Immature natural killer cell (primary cell): ENCODE results near the gene CIDEB. TPM values are rescaled to one million over a fixed set of nuclear protein-coding genes. Genes with fewer than 3 reads are reported as not detected.

Source experiments
- DNase-seq, 3 donors: peaks; one replicate each; pipeline ENCODE4 v3.0.0; 2022; ENCODE audit warnings: mixed read lengths in 1 of 3
- H3K27ac Mint-ChIP-seq, 6 donors: one replicate each; pipeline ENCODE4 v1.8.0; 2020; ENCODE audit warnings: mixed read lengths in 6 of 6, mild to moderate bottlenecking in 5 of 6, inconsistent platforms in 4 of 6, moderate library complexity in 3 of 6
- H3K27me3 Mint-ChIP-seq, 3 donors: one replicate each; pipeline ENCODE4 v1.8.0; 2020 to 2021; ENCODE audit warnings: low read depth in 3 of 3, mild to moderate bottlenecking in 3 of 3, mixed read lengths in 3 of 3, moderate library complexity in 3 of 3, inconsistent platforms in 1 of 3
- H3K36me3 Mint-ChIP-seq, 3 donors: one replicate each; pipeline ENCODE4 v1.8.0; 2020; ENCODE audit warnings: mixed read lengths in 3 of 3, inconsistent platforms in 2 of 3, mild to moderate bottlenecking in 2 of 3
- H3K4me1 Mint-ChIP-seq, 2 donors: one replicate each; pipeline ENCODE4 v1.8.0; 2020; ENCODE audit warnings: inconsistent platforms in 2 of 2, mild to moderate bottlenecking in 2 of 2, mixed read lengths in 2 of 2, moderate library complexity in 1 of 2
- H3K4me3 Mint-ChIP-seq, 5 donors: one replicate each; pipeline ENCODE4 v1.8.0; 2020; ENCODE audit warnings: mild to moderate bottlenecking in 5 of 5, mixed read lengths in 5 of 5, inconsistent platforms in 3 of 5, moderate library complexity in 3 of 5
- H3K9me3 Mint-ChIP-seq, 6 donors: one replicate each; pipeline ENCODE4 v1.8.0; 2020; ENCODE audit warnings: mild to moderate bottlenecking in 6 of 6, mixed read lengths in 6 of 6, inconsistent platforms in 4 of 6, moderate library complexity in 3 of 6
- polyA plus RNA-seq, 3 donors: library from polyadenylated mRNA; unstranded; fragments of 300-500 nt; fragmentation: Illumina TruSeq; gene quantifications; one replicate each; pipeline ENCODE4 v1.2.3, GENCODE V29; 2021

CIDEB gene
- polyA plus RNA-seq, 3 donors from 2014 or later = 31.6 to 81.9 (median 52.1) TPM

GRCh38 chr14:24273422-24273998 lies 34.3 kb downstream of the CIDEB start:
- H3K36me3 Mint-ChIP-seq = peaks cover 0 to 9% (median 6%) of the 10 kb centered on the region in 3 donors
- H3K9me3 Mint-ChIP-seq = no peaks in the 10 kb centered on the region
- no peak for DNase-seq
- peak overlapping the region; percentile 79 to 99 (median 96) for H3K27ac Mint-ChIP-seq
- H3K4me1 Mint-ChIP-seq = peaks cover 32% of the 10 kb centered on the region in 2 donors
- peak overlapping the region in 2 of 5 donors; percentile 15 to 38 for H3K4me3 Mint-ChIP-seq
- peaks cover 9 to 13% (median 11%) of the 10 kb centered on the region in 3 donors for H3K27me3 Mint-ChIP-seq

GRCh38 chr14:24272467-24272866 lies 35.3 kb downstream of the CIDEB start:
- peaks cover 9 to 13% (median 11%) of the 10 kb centered on the region in 3 donors for H3K27me3 Mint-ChIP-seq
- peaks cover 32% of the 10 kb centered on the region in 2 donors for H3K4me1 Mint-ChIP-seq
- peaks cover 0 to 9% (median 7%) of the 10 kb centered on the region in 3 donors for H3K36me3 Mint-ChIP-seq

GRCh38 chr14:24271834-24272263 lies 35.9 kb downstream of the CIDEB start:
- peaks cover 32 to 34% of the 10 kb centered on the region in 2 donors for H3K4me1 Mint-ChIP-seq
- H3K36me3 Mint-ChIP-seq = peaks cover 6 to 15% (median 8%) of the 10 kb centered on the region in 3 donors
- peak overlapping the region; percentile 96 to 99 (median 98) for H3K27ac Mint-ChIP-seq
- no peaks in the 10 kb centered on the region for H3K9me3 Mint-ChIP-seq
- peak overlapping the region; percentile 77 to 94 (median 86) for H3K4me3 Mint-ChIP-seq
- DNase-seq = no peak
- peaks cover 9 to 13% (median 12%) of the 10 kb centered on the region in 3 donors for H3K27me3 Mint-ChIP-seq

More at GRCh38 chr14:24272467-24272866, 35.3 kb downstream of the CIDEB start:
- peak overlapping the region; percentile 96 to 99 (median 98) for H3K27ac Mint-ChIP-seq
- DNase-seq = no peak
- H3K4me3 Mint-ChIP-seq = peak overlapping the region; percentile 77 to 94 (median 86)
- H3K9me3 Mint-ChIP-seq = no peaks in the 10 kb centered on the region

GRCh38 chr14:24271134-24271833 lies 36.5 kb downstream of the CIDEB start, which contains the start of gene RABGGTA:
Gene RABGGTA (minus strand): TSS chr14:24271597. CDS start chr14:24271115, 482 bp downstream.
- Mint-ChIP-seq H3K27me3 (peaks cover 9 to 13% (median 12%) of the 10 kb centered on the region in 3 donors), H3K36me3 (peaks cover 11 to 21% (median 12%) of the 10 kb centered on the region in 3 donors), H3K4me3 (peak within 1 kb of the TSS; percentile 77 to 94 (median 91)), H3K27ac (peak within 1 kb of the TSS; percentile 96 to 99 (median 98)), H3K9me3 (no peaks in the 10 kb centered on the region), H3K4me1 (peaks cover 32 to 34% of the 10 kb centered on the region in 2 donors)
- peak; percentile 96 to 98 (median 97) for DNase-seq

GRCh38 chr14:24270537-24271133 lies 37.1 kb downstream of the CIDEB start:
- no peak for DNase-seq
- peaks cover 9 to 13% (median 12%) of the 10 kb centered on the region in 3 donors for H3K27me3 Mint-ChIP-seq
- peaks cover 32 to 34% of the 10 kb centered on the region in 2 donors for H3K4me1 Mint-ChIP-seq
- H3K27ac Mint-ChIP-seq = peak overlapping the region; percentile 96 to 99 (median 98)
- peak overlapping the region; percentile 77 to 94 (median 91) for H3K4me3 Mint-ChIP-seq
- peaks cover 11 to 22% (median 17%) of the 10 kb centered on the region in 3 donors for H3K36me3 Mint-ChIP-seq
- H3K9me3 Mint-ChIP-seq = no peaks in the 10 kb centered on the region

- peaks cover 11 to 22% (median 17%) of the 10 kb centered on the region in 3 donors for H3K36me3 Mint-ChIP-seq
- peak overlapping the region; percentile 77 to 94 (median 91) for H3K4me3 Mint-ChIP-seq
- H3K27me3 Mint-ChIP-seq = peaks cover 9 to 13% (median 12%) of the 10 kb centered on the region in 3 donors
- peaks cover 32 to 34% of the 10 kb centered on the region in 2 donors for H3K4me1 Mint-ChIP-seq
- no peaks in the 10 kb centered on the region for H3K9me3 Mint-ChIP-seq
- no peak for DNase-seq
- H3K27ac Mint-ChIP-seq = peak overlapping the region; percentile 96 to 99 (median 98)
Measured at GRCh38 chr14:24269910-24270536, 37.8 kb downstream of the CIDEB start.

- Mint-ChIP-seq H3K27me3 (peaks cover 12 to 13% (median 12%) of the 10 kb centered on the region in 3 donors), H3K4me1 (peaks cover 32 to 34% of the 10 kb centered on the region in 2 donors), H3K36me3 (peaks cover 11 to 22% (median 17%) of the 10 kb centered on the region in 3 donors), H3K27ac (peak overlapping the region in 4 of 6 donors; percentile 22 to 79 (median 67)), H3K9me3 (no peaks in the 10 kb centered on the region), H3K4me3 (peak overlapping the region in 1 of 5 donors; percentile 40)
- DNase-seq = no peak
Measured at GRCh38 chr14:24269368-24269767, 38.4 kb downstream of the CIDEB start.

- Mint-ChIP-seq H3K36me3 (peaks cover 11 to 22% (median 17%) of the 10 kb centered on the region in 3 donors), H3K4me3 (no peak overlapping the region), H3K4me1 (peaks cover 27 to 29% of the 10 kb centered on the region in 2 donors), H3K9me3 (no peaks in the 10 kb centered on the region), H3K27ac (no peak overlapping the region), H3K27me3 (peaks cover 9 to 13% (median 12%) of the 10 kb centered on the region in 3 donors)
- DNase-seq = no peak
Measured at GRCh38 chr14:24268225-24268624, 39.6 kb downstream of the CIDEB start.

GRCh38 chr14:24267516-24267915 lies 40.3 kb downstream of the CIDEB start:
- Mint-ChIP-seq H3K27ac (peak overlapping the region in 2 of 6 donors; percentile 65 to 74), H3K36me3 (peaks cover 11 to 24% (median 17%) of the 10 kb centered on the region in 3 donors), H3K27me3 (peaks cover 9 to 13% (median 12%) of the 10 kb centered on the region in 3 donors), H3K4me1 (peaks cover 20 to 24% of the 10 kb centered on the region in 2 donors), H3K4me3 (no peak overlapping the region), H3K9me3 (no peaks in the 10 kb centered on the region)
- no peak for DNase-seq

GRCh38 chr14:24266344-24267244 lies 41.2 kb downstream of the CIDEB start:
- Mint-ChIP-seq H3K4me1 (peaks cover 11 to 15% of the 10 kb centered on the region in 2 donors), H3K27ac (peak overlapping the region in 4 of 6 donors; percentile 29 to 74 (median 58)), H3K4me3 (no peak overlapping the region), H3K27me3 (peaks cover 6% of the 10 kb centered on the region in 3 donors), H3K9me3 (no peaks in the 10 kb centered on the region), H3K36me3 (peaks cover 11 to 26% (median 17%) of the 10 kb centered on the region in 3 donors)
- no peak for DNase-seq

- peaks cover 0 to 3% of the 10 kb centered on the region in 2 donors for H3K4me1 Mint-ChIP-seq
- no peak overlapping the region for H3K27ac Mint-ChIP-seq
- DNase-seq = no peak
- no peak overlapping the region for H3K4me3 Mint-ChIP-seq
- peaks cover 0 to 3% (median 1%) of the 10 kb centered on the region in 3 donors for H3K27me3 Mint-ChIP-seq
- peaks cover 11 to 31% (median 17%) of the 10 kb centered on the region in 3 donors for H3K36me3 Mint-ChIP-seq
- no peaks in the 10 kb centered on the region for H3K9me3 Mint-ChIP-seq
Measured at GRCh38 chr14:24264298-24264697, 43.5 kb downstream of the CIDEB start.

- peaks cover 0 to 3% of the 10 kb centered on the region in 2 donors for H3K4me1 Mint-ChIP-seq
- no peak for DNase-seq
- no peak overlapping the region for H3K4me3 Mint-ChIP-seq
- peak overlapping the region in 1 of 6 donors; percentile 17 for H3K27ac Mint-ChIP-seq
- peaks cover 11 to 28% (median 17%) of the 10 kb centered on the region in 3 donors for H3K36me3 Mint-ChIP-seq
- H3K27me3 Mint-ChIP-seq = peaks cover 0 to 3% (median 1%) of the 10 kb centered on the region in 3 donors
- no peaks in the 10 kb centered on the region for H3K9me3 Mint-ChIP-seq
Measured at GRCh38 chr14:24263848-24264247, 43.9 kb downstream of the CIDEB start.
